ENCODE measurements around the gene ASCC3. TPM values are rescaled to one million over a fixed set of nuclear protein-coding genes. Genes with fewer than 3 reads are reported as not detected.

ASCC3 gene
- polyA plus RNA-seq, 2 of the 4 experiments (the other 2 are of a cell fraction) = 17.4 to 35.3 TPM

- WGBS (ENCODE audit: missing lambda C conversion rate) = 97% methylated on average over 8 of the region's 12 CpGs
- Histone ChIP-seq H3K4me1 (no peaks in the 10 kb centered on the region), H3K4me3 (no peak overlapping the region), H3K27ac (no peak overlapping the region), H3K9me3 (peaks cover 15% of the 10 kb centered on the region; the same call in 2 of the 3 replicates), H3K4me2 (no peak overlapping the region)
- FAIRE-seq (no peak), ATAC-seq (no peak), DNase-seq (ENCODE audit: low read depth in 1 of 2, low spot score in 1 of 2) (no peak)
- ChIA-PET POLR2A (no interaction called here), CTCF (no interaction called here)
- TF ChIP-seq FOXS1 (CRISPR knock-in tag; IDR thresholded peaks at IDR 0.05) (no peak), RAD21 (conservative IDR thresholded peaks at IDR 0.05 in 1 of 2, IDR thresholded peaks at IDR 0.05 in 1 of 2) (no peak), FOSL2 (IDR thresholded peaks at IDR 0.05) (no peak), FOSL2 (CRISPR knock-in tag; IDR thresholded peaks at IDR 0.05) (no peak), SREBF2 (IDR thresholded peaks at IDR 0.05) (no peak), ESRRA (IDR thresholded peaks at IDR 0.05; ENCODE audit: borderline replicate concordance, low read length) (no peak), TP53 (CRISPR knock-in tag; IDR thresholded peaks at IDR 0.05) (no peak)
Measured at GRCh38 chr6:100851819-100852218, 29.3 kb downstream of the ASCC3 start.

- Histone ChIP-seq H3K4me2 (no peak overlapping the region), H3K4me3 (no peak overlapping the region), H3K27ac (no peak overlapping the region), H3K9me3 (0 out of 3 replicates have a peak, but pooled peaks cover 5% of the 10 kb centered on the region), H3K4me1 (no peaks in the 10 kb centered on the region)
- ChIA-PET POLR2A (no interaction called here), CTCF (interaction anchor here (0.6 kb wide), 1 partner anchor 104 kb away, joined by 3 read pairs; no protein-coding TSS in a partner anchor)
- FAIRE-seq (no peak), ATAC-seq (no peak), DNase-seq (ENCODE audit: low read depth in 1 of 2, low spot score in 1 of 2) (no peak)
- TF ChIP-seq POLR2A (IDR thresholded peaks at IDR 0.05; ENCODE audit: low read length) = no peak
- no peak for TF ChIP-seq EHF (CRISPR knock-in tag; IDR thresholded peaks at IDR 0.05)
- TF ChIP-seq HES2 (IDR thresholded peaks at IDR 0.05) = no peak
- TF ChIP-seq FOXS1 (CRISPR knock-in tag; IDR thresholded peaks at IDR 0.05) = no peak
- TF ChIP-seq HMGXB4 (CRISPR knock-in tag; IDR thresholded peaks at IDR 0.05; ENCODE audit: borderline replicate concordance) = no peak
- TF ChIP-seq JUNB (IDR thresholded peaks at IDR 0.05) = no peak
- TF ChIP-seq ZSCAN20 (CRISPR knock-in tag; IDR thresholded peaks at IDR 0.05) = no peak
- no peak for TF ChIP-seq JUN (IDR thresholded peaks at IDR 0.05)
- whole genome bisulfite sequencing (ENCODE audit: missing lambda C conversion rate) = 87% methylated on average over 2 of the region's 2 CpGs
Measured at GRCh38 chr6:100850174-100850573, 31.0 kb downstream of the ASCC3 start.

- no peak for DNase-seq (ENCODE audit: low read depth in 1 of 2, low spot score in 1 of 2)
- TF ChIP-seq ATOH8 (CRISPR knock-in tag; IDR thresholded peaks at IDR 0.05; ENCODE audit: low read depth) (no peak), HMGXB4 (CRISPR knock-in tag; IDR thresholded peaks at IDR 0.05; ENCODE audit: borderline replicate concordance) (no peak), RCOR1 (IDR thresholded peaks at IDR 0.05; ENCODE audit: low read depth, low read length) (no peak), BHLHE40 (IDR thresholded peaks at IDR 0.05; ENCODE audit: low read depth, low read length) (no peak), RARB (CRISPR knock-in tag; IDR thresholded peaks at IDR 0.05) (no peak), CBX2 (IDR thresholded peaks at IDR 0.05; ENCODE audit: borderline replicate concordance, low read depth) (no peak)
- POLR2A ChIA-PET = no interaction called here
- no peaks in the 10 kb centered on the region for H3K9me3 ChIP-seq
- no peak overlapping the region for H3K4me2 ChIP-seq
- H3K4me3 ChIP-seq = no peak overlapping the region
- H3K4me1 ChIP-seq = no peaks in the 10 kb centered on the region
- ATAC-seq = no peak
- no peak for FAIRE-seq
- no peak overlapping the region for H3K27ac ChIP-seq
- WGBS (ENCODE audit: missing lambda C conversion rate) = 92% methylated on average over 2 of the region's 2 CpGs
- CTCF ChIA-PET = no interaction called here
Measured at GRCh38 chr6:100846276-100846675, 34.9 kb downstream of the ASCC3 start.
